WTC11 (cell line): Measurements from ENCODE around the gene ZNRF2.

Experiments used
- ATF2 ChIP-seq: sonication (generic); formaldehyde crosslinking; IDR thresholded peaks from 2 replicates; pipeline ENCODE4 v1.8.1; 2022; ENCODE audit warnings: low read depth, missing genetic modification reagents, borderline replicate concordance
- CREB1 ChIP-seq: sonication (generic); formaldehyde crosslinking; IDR thresholded peaks from 2 replicates; pipeline ENCODE4 v1.8.0; 2023; ENCODE audit warnings: mild to moderate bottlenecking, missing genetic modification reagents
- CTCF ChIP-seq: fragments of 200-600 bp; IDR thresholded peaks from 2 replicates; pipeline ENCODE4 v1.8.0; 2022; ENCODE audit warnings: antibody characterized with exemption
- E2F4 ChIP-seq: sonication (generic); formaldehyde crosslinking; IDR thresholded peaks from 2 replicates; pipeline ENCODE4 v1.8.1; 2022; ENCODE audit warnings: low read depth, mild to moderate bottlenecking, moderate library complexity, missing genetic modification reagents, borderline replicate concordance
- FOXP1 ChIP-seq: sonication (generic); formaldehyde crosslinking; IDR thresholded peaks from 2 replicates; pipeline ENCODE4 v1.8.0; 2022; ENCODE audit warnings: missing genetic modification reagents, mild to moderate bottlenecking, moderate library complexity, borderline replicate concordance
- MLX ChIP-seq: sonication (generic); formaldehyde crosslinking; IDR thresholded peaks from 2 replicates; pipeline ENCODE4 v1.8.1; 2023; ENCODE audit warnings: mild to moderate bottlenecking, missing genetic modification reagents, moderate library complexity

GRCh38 chr7:30313793-30314192 lies 29.4 kb downstream of the ZNRF2 start:
- TF ChIP-seq CTCF (no peak), E2F4 (CRISPR knock-in tag) (no peak), MLX (CRISPR knock-in tag) (no peak), CREB1 (CRISPR knock-in tag) (no peak), FOXP1 (CRISPR knock-in tag) (no peak), ATF2 (CRISPR knock-in tag) (no peak)
